HepG2 (cell line): ENCODE measurements around the gene STX4. TPM values are rescaled to one million over a fixed set of nuclear protein-coding genes. Genes with fewer than 3 reads are reported as not detected.

Source experiments
- ARNT2 ChIP-seq: sonication (generic); formaldehyde crosslinking; IDR thresholded peaks from 2 replicates; pipeline ENCODE4 v1.8.0; 2022; ENCODE audit warnings: mild to moderate bottlenecking, low read depth, missing genetic modification reagents, moderate library complexity
- ARNTL ChIP-seq: sonication (generic); formaldehyde crosslinking; IDR thresholded peaks from 2 replicates; pipeline ENCODE4 v1.4.0; 2020; ENCODE audit warnings: mild to moderate bottlenecking, missing genetic modification reagents
- ATF1 ChIP-seq: IDR thresholded peaks from 2 replicates; pipeline ENCODE4 v1.6.1; 2016; ENCODE audit warnings: mild to moderate bottlenecking, control low read depth
- BRCA1 ChIP-seq: sonication (generic); formaldehyde crosslinking; IDR thresholded peaks from 2 replicates; pipeline ENCODE4 v1.4.0; 2020; ENCODE audit warnings: missing genetic modification reagents
- FOXP4 ChIP-seq: sonication (generic); formaldehyde crosslinking; IDR thresholded peaks from 2 replicates; pipeline ENCODE4 v1.4.0; 2020; ENCODE audit warnings: missing genetic modification reagents
- GATA4 ChIP-seq: sonication (generic); IDR thresholded peaks from 2 replicates; pipeline ENCODE4 v1.6.1; 2016; ENCODE audit warnings: antibody characterized with exemption, low read depth, borderline replicate concordance
- HNRNPL ChIP-seq: fragments of 200-400 bp; formaldehyde crosslinking; IDR thresholded peaks from 2 replicates; pipeline ENCODE4 v1.6.1; 2017; ENCODE audit warnings: mild to moderate bottlenecking, low read depth, low read length
- KDM5B ChIP-seq: sonication (generic); formaldehyde crosslinking; IDR thresholded peaks from 2 replicates; pipeline ENCODE4 v1.4.0; 2020; ENCODE audit warnings: missing genetic modification reagents, mild to moderate bottlenecking, borderline replicate concordance
- MLX ChIP-seq: IDR thresholded peaks from 2 replicates; pipeline ENCODE4 v1.6.1; 2016
- MYNN ChIP-seq: sonication (generic); formaldehyde crosslinking; IDR thresholded peaks from 2 replicates; pipeline ENCODE4 v1.4.0; 2020; ENCODE audit warnings: mild to moderate bottlenecking, low read depth, missing genetic modification reagents
- NR1H2 ChIP-seq: sonication (generic); formaldehyde crosslinking; IDR thresholded peaks from 2 replicates; pipeline ENCODE4 v1.8.1; 2022; ENCODE audit warnings: low read depth, missing genetic modification reagents, borderline replicate concordance
- PHF21A ChIP-seq: sonication (generic); formaldehyde crosslinking; IDR thresholded peaks from 2 replicates; pipeline ENCODE4 v1.5.0; 2020; ENCODE audit warnings: mild to moderate bottlenecking, missing genetic modification reagents
- PRPF4 ChIP-seq: fragments of 200-400 bp; formaldehyde crosslinking; IDR thresholded peaks from 2 replicates; pipeline ENCODE4 v1.6.1; 2016; ENCODE audit warnings: low read length, low read depth; ENCODE audit not compliant: poor library complexity, severe bottlenecking
- RARA ChIP-seq: IDR thresholded peaks from 2 replicates; pipeline ENCODE4 v1.6.1; 2016; ENCODE audit warnings: missing genetic modification reagents, missing compliant biosample characterization
- SALL2 ChIP-seq: sonication (generic); formaldehyde crosslinking; IDR thresholded peaks from 2 replicates; pipeline ENCODE4 v1.8.1; 2023; ENCODE audit warnings: mild to moderate bottlenecking, missing genetic modification reagents, inconsistent platforms
- SUZ12 ChIP-seq: fragments of 150-350 bp; IDR thresholded peaks from 2 replicates; pipeline ENCODE4 v1.6.1; 2014; ENCODE audit warnings: low read depth, low read length
- TAF1 ChIP-seq: sonication (generic); formaldehyde crosslinking; IDR thresholded peaks from 2 replicates; pipeline ENCODE4 v1.4.0; 2020; ENCODE audit warnings: missing genetic modification reagents
- ZBTB3 ChIP-seq: sonication (generic); formaldehyde crosslinking; IDR thresholded peaks from 2 replicates; pipeline ENCODE4 v1.4.0; 2020; ENCODE audit warnings: low read depth, mild to moderate bottlenecking, moderate library complexity, missing genetic modification reagents, borderline replicate concordance
- ZKSCAN8 ChIP-seq: IDR thresholded peaks from 2 replicates; pipeline ENCODE4 v1.6.1; 2016; ENCODE audit warnings: borderline replicate concordance, missing genetic modification reagents, missing compliant biosample characterization
- ZNF160 ChIP-seq: sonication (generic); formaldehyde crosslinking; IDR thresholded peaks from 2 replicates; pipeline ENCODE4 v1.8.0; 2022; ENCODE audit warnings: mild to moderate bottlenecking, inconsistent platforms, missing genetic modification reagents
- ZNF577 ChIP-seq: sonication (generic); formaldehyde crosslinking; IDR thresholded peaks from 2 replicates; pipeline ENCODE4 v1.4.0; 2020; ENCODE audit warnings: mild to moderate bottlenecking, low read depth, missing genetic modification reagents, borderline replicate concordance
- ZNF609 ChIP-seq: sonication (generic); formaldehyde crosslinking; IDR thresholded peaks from 2 replicates; pipeline ENCODE4 v1.4.0; 2020; ENCODE audit warnings: mild to moderate bottlenecking, missing genetic modification reagents, borderline replicate concordance
- ZNF891 ChIP-seq: sonication (generic); formaldehyde crosslinking; IDR thresholded peaks from 2 replicates; pipeline ENCODE4 v1.5.0; 2020; ENCODE audit warnings: mild to moderate bottlenecking, missing genetic modification reagents
- polyA plus RNA-seq, 8 experiments: library from polyadenylated mRNA; depleted of rRNA in 3 of 8; stranded (reverse) in 7 of 8; unstranded in 1 of 8; fragments of >200 nt; fragmentation: Illumina TruSeq in 4 of 8; extraction: Trizol in 4 of 8; gene quantifications; 2 replicates each; pipeline versions ENCODE4 v1.2.1 to v1.2.3, GENCODE V29; 2011 to 2016; ENCODE audit warnings: low read depth in 4 of 8, missing spikeins in 1 of 8, mixed read lengths in 1 of 8; ENCODE audit not compliant: insufficient read depth in 1 of 8
- total RNA-seq, 5 experiments: library from RNA; depleted of rRNA; stranded (reverse); fragments of >200 nt; fragmentation: Illumina TruSeq; extraction: Trizol; gene quantifications; 2 replicates each; pipeline ENCODE4 v1.2.3, GENCODE V29; 2016; ENCODE audit warnings: low read depth in 1 of 5

The STX4 gene
- total and polyA plus RNA-seq, 2 of the 13 experiments (the other 11 are each of a cell fraction or from before 2014, with no cell fraction given) = 29.2 to 34.6 TPM

GRCh38 chr16:30984669-30985400 lies 48.5 kb upstream of the STX4 start, which contains the start of gene HSD3B7 (continued):
- peak; percentile 39; the same call in 1 of the 2 replicates for TF ChIP-seq SALL2 (CRISPR knock-in tag)
- TF ChIP-seq MYNN = no peak
- TF ChIP-seq TAF1 = peak; percentile 59; the same call in 1 of the 2 replicates
- TF ChIP-seq BRCA1 = 0 out of 2 replicates have a peak, but pooled peaks have one; percentile 6
- no peak for TF ChIP-seq ZBTB3
- TF ChIP-seq ZNF609 (CRISPR knock-in tag) = no peak; the same call in 1 of the 2 replicates
- no peak for TF ChIP-seq ATF1
- TF ChIP-seq ARNTL (CRISPR knock-in tag) = no peak; the same call in 1 of the 2 replicates
- TF ChIP-seq MLX (CRISPR knock-in tag) = 0 out of 2 replicates have a peak, but pooled peaks have one; percentile 7
- TF ChIP-seq ARNT2 (CRISPR knock-in tag) = no peak
- no peak for TF ChIP-seq ZKSCAN8 (CRISPR knock-in tag)
- no peak; the same call in 1 of the 2 replicates for TF ChIP-seq PHF21A (CRISPR knock-in tag)
- peak; percentile 20; the same call in 1 of the 2 replicates for TF ChIP-seq RARA
- no peak for TF ChIP-seq ZNF577
- TF ChIP-seq HNRNPL = peak; percentile 77
- TF ChIP-seq SUZ12 = no peak
- TF ChIP-seq NR1H2 (CRISPR knock-in tag) = 0 out of 2 replicates have a peak, but pooled peaks have one; percentile 61
- TF ChIP-seq ZNF160 (CRISPR knock-in tag) = peak; percentile 27
- TF ChIP-seq FOXP4 (CRISPR knock-in tag) = 0 out of 2 replicates have a peak, but pooled peaks have one; percentile 20
- TF ChIP-seq KDM5B (CRISPR knock-in tag) = peak; percentile 49; the same call in 1 of the 2 replicates
- TF ChIP-seq PRPF4 = no peak
- no peak for TF ChIP-seq GATA4
- no peak for TF ChIP-seq ZNF891
